Stimulated activated effector memory CD8-positive, alpha-beta T cell treated with anti-CD3 and anti-CD28 coated beads, Interleukin-12 subunit alpha, Interleukin-12 subunit beta, amount 100 ng/mL, for 72 hours (primary cell): ENCODE results near the gene SHISA5.

ENCODE experiments used
- ATAC-seq: fragments of 150-1000 bp; cut with Tn5 transposase; 2 replicates; pipeline ENCODE4 v1.10.0; 2021
- DNase-seq, 2 donors: peaks; one replicate each; pipeline ENCODE4 v3.0.0; 2021 to 2022; ENCODE audit warnings: low spot score in 2 of 2
- H3K27ac Mint-ChIP-seq: one replicate; pipeline ENCODE4 v1.8.0; 2022; ENCODE audit warnings: mild to moderate bottlenecking, mixed read lengths
- H3K36me3 Mint-ChIP-seq: one replicate; pipeline ENCODE4 v1.8.0; 2022; ENCODE audit warnings: mild to moderate bottlenecking, mixed read lengths
- H3K4me1 Mint-ChIP-seq: one replicate; pipeline ENCODE4 v1.8.0; 2022; ENCODE audit warnings: mixed read lengths
- H3K4me3 Mint-ChIP-seq: one replicate; pipeline ENCODE4 v1.8.0; 2022; ENCODE audit warnings: mild to moderate bottlenecking, mixed read lengths
- H3K9me3 Mint-ChIP-seq: one replicate; pipeline ENCODE4 v1.8.0; 2022; ENCODE audit warnings: mixed read lengths

Gene SHISA5

GRCh38 chr3:48426944-48427629 lies 76.9 kb downstream of the SHISA5 start:
- Mint-ChIP-seq H3K27ac (no peak overlapping the region), H3K4me3 (no peak overlapping the region), H3K36me3 (peaks cover 5% of the 10 kb centered on the region), H3K9me3 (no peaks in the 10 kb centered on the region), H3K4me1 (peaks cover 15% of the 10 kb centered on the region)
- no peak for ATAC-seq
- no peak for DNase-seq

DNA sequence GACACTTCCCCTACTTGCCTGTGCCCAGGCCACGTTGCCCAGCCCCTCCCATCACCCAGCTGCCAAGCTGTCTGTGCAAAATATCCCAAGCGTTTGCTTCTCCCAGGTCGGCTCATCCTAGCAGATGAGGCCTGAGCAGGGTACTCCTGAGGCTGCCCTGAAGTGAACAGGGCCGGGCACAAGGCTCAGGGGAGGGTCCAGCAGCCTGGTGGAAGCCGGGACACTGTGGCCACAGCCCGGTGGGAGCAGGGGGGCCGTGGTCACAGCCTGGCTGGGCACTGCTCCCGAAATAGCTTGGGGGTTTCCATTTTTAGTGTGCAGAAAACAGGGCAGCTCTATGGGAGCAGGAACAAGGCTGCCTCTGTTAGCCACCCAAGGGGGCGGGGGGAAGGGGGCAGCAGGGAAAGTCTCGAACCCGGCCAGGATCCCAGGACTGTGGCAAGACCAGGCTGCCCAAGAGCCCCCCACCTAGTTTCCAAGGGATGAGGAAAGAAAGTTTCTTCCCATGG lies 77.5 kb downstream of the SHISA5 start:
- H3K4me3 Mint-ChIP-seq: no peak overlapping the region
- no peak overlapping the region for H3K27ac Mint-ChIP-seq
- H3K4me1 Mint-ChIP-seq: peaks cover 15% of the 10 kb centered on the region
- peaks cover 5% of the 10 kb centered on the region for H3K36me3 Mint-ChIP-seq
- ATAC-seq (no peak), DNase-seq (no peak)
- H3K9me3 Mint-ChIP-seq: no peaks in the 10 kb centered on the region

DNA sequence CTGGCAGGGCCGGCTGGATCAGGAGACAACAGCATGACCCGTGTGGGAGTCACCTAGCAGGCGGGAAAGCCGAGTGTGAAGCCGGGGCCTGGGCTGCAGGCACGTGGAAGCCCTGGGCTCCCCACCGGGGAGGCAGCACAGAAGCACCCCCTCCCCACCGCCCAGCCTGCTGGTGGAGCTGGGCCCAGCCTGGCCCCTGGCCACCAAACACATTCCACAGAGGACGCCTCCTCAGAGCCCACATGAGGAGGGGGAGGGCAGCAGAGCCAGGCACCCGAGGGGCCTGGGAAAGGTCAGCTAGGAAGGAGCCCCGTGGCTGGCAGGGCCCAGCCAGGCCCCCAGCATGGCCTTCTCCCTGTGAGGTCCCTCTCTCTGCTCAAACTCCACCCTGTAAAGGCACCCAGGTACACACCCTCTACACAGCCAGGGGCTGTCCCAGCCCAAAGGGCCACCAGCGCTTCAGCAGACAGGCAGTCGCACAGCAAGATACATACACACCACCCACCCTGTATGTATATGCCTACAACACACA lies 78.6 kb downstream of the SHISA5 start:
- Mint-ChIP-seq H3K36me3 (no peaks in the 10 kb centered on the region), H3K27ac (no peak overlapping the region), H3K4me3 (no peak overlapping the region), H3K9me3 (no peaks in the 10 kb centered on the region), H3K4me1 (peaks cover 7% of the 10 kb centered on the region)
- DNase-seq (no peak), ATAC-seq (no peak)

DNA sequence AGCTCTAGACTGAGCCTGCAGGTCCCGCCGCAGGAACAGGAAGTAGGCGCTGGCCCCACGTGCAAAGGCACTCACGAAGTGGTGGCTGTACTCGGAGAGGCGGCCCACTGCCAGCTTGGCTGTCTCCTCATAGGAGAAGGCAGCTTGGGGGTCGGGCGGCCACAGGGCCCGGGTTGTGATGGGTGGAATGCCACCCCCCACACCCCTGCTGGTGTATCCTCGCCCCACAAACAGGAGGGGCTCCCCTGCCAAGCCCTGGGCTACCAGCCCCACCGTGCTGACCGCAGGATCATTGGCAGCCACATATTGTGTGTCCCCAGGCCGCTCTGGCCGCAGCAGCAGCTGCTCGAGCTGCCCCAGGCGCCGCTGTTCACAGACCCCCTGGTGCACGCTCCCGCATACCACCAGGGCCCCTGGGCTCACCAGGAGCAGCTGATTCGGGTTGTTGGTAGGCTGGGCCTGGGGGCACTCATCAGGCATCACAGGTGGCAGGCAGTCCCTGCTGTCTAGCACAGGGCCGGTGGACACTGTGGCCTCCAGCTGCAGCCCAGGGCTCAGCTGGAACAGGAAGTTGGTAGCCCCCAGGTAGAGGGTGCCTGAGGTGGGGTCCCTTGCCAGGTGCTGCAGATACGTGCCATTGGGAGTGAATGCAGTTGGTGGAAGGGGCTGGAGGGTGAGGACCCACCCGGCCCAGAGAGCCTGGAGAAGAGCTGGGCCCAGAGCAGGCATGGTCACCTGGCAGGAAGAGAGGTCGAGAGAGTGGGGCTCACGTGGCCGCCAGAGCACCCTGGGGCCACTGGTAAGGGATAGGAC lies 79.9 kb downstream of the SHISA5 start:
- DNase-seq: no peak
- Mint-ChIP-seq H3K9me3 (no peaks in the 10 kb centered on the region), H3K27ac (no peak overlapping the region), H3K4me3 (no peak overlapping the region), H3K4me1 (no peaks in the 10 kb centered on the region), H3K36me3 (no peaks in the 10 kb centered on the region)
- no peak for ATAC-seq

GRCh38 chr3:48423241-48423882 lies 80.6 kb downstream of the SHISA5 start:
- H3K27ac Mint-ChIP-seq: no peak overlapping the region
- no peaks in the 10 kb centered on the region for H3K36me3 Mint-ChIP-seq
- H3K4me1 Mint-ChIP-seq: no peaks in the 10 kb centered on the region
- ATAC-seq (no peak), DNase-seq (no peak)
- H3K4me3 Mint-ChIP-seq: no peak overlapping the region
- no peaks in the 10 kb centered on the region for H3K9me3 Mint-ChIP-seq

- no peaks in the 10 kb centered on the region for H3K4me1 Mint-ChIP-seq
- no peak overlapping the region for H3K27ac Mint-ChIP-seq
- no peaks in the 10 kb centered on the region for H3K9me3 Mint-ChIP-seq
- DNase-seq (no peak), ATAC-seq (no peak)
- H3K4me3 Mint-ChIP-seq: no peak overlapping the region
- no peaks in the 10 kb centered on the region for H3K36me3 Mint-ChIP-seq
These were observed 81.3 kb downstream of the SHISA5 start for GRCh38 chr3:48422681-48423080.

GRCh38 chr3:48422272-48422671 lies 81.7 kb downstream of the SHISA5 start:
- no peaks in the 10 kb centered on the region for H3K9me3 Mint-ChIP-seq
- no peak overlapping the region for H3K4me3 Mint-ChIP-seq
- no peak for ATAC-seq
- no peak for DNase-seq
- H3K27ac Mint-ChIP-seq: no peak overlapping the region
- no peaks in the 10 kb centered on the region for H3K36me3 Mint-ChIP-seq
- no peaks in the 10 kb centered on the region for H3K4me1 Mint-ChIP-seq

- Mint-ChIP-seq H3K4me3 (no peak overlapping the region), H3K4me1 (no peaks in the 10 kb centered on the region), H3K27ac (no peak overlapping the region), H3K36me3 (no peaks in the 10 kb centered on the region), H3K9me3 (no peaks in the 10 kb centered on the region)
- DNase-seq: no peak
- no peak for ATAC-seq
These were observed 83.4 kb downstream of the SHISA5 start for GRCh38 chr3:48420561-48420960.

DNA sequence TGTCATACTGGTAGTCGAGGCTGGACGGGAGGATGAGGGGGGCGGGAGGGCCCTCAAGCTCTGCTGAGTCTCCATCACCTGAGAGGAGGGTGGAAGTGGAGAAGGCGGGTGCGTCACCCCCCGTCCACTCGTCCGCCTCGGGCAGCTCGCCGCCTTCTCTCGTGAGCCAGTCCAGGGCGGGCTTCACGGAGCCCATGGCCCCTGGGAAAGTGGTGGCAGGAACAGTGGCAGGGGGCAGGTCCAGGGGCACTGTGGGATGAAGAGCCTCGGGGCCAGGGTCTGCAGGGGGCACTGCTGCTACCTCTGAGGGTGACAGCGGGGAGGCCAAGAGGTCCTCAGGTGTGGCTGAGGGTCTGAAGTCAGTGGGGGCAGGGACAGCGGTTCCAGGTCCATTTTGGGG lies 84.4 kb downstream of the SHISA5 start:
- Mint-ChIP-seq H3K4me3 (no peak overlapping the region), H3K27ac (no peak overlapping the region), H3K4me1 (no peaks in the 10 kb centered on the region), H3K36me3 (no peaks in the 10 kb centered on the region), H3K9me3 (no peaks in the 10 kb centered on the region)
- DNase-seq: no peak
- ATAC-seq: no peak

DNA sequence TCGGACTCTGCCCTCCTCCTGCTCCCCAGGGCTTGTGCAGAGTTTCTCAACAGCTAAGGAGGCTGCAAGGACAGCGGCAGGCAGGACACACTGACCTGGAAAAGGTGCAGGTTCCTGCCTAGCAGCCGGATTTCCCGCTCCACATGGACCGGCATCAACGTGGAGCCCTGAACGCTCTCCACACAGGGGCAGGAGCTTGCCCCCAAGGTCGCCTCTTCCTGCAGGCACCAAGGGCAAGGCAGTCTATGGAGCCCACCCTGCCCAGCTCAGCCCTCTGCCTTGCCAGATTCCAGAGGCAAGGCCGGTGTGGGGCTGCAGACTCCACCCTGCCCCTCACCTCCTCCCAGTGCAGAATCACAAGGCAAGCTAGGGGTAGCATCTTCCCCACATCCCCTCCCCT lies 84.8 kb downstream of the SHISA5 start:
- H3K9me3 Mint-ChIP-seq: no peaks in the 10 kb centered on the region
- no peak overlapping the region for H3K4me3 Mint-ChIP-seq
- DNase-seq (no peak), ATAC-seq (no peak)
- H3K27ac Mint-ChIP-seq: no peak overlapping the region
- H3K4me1 Mint-ChIP-seq: no peaks in the 10 kb centered on the region
- no peaks in the 10 kb centered on the region for H3K36me3 Mint-ChIP-seq

- Mint-ChIP-seq H3K4me3 (no peak overlapping the region), H3K9me3 (no peaks in the 10 kb centered on the region), H3K27ac (no peak overlapping the region), H3K4me1 (no peaks in the 10 kb centered on the region), H3K36me3 (no peaks in the 10 kb centered on the region)
- DNase-seq (no peak), ATAC-seq (no peak)
These were observed 85.3 kb downstream of the SHISA5 start for GRCh38 chr3:48418651-48419050.

GRCh38 chr3:48418140-48418539 lies 85.8 kb downstream of the SHISA5 start:
- DNase-seq (no peak), ATAC-seq (no peak)
- H3K4me1 Mint-ChIP-seq: no peaks in the 10 kb centered on the region
- H3K36me3 Mint-ChIP-seq: no peaks in the 10 kb centered on the region
- H3K27ac Mint-ChIP-seq: no peak overlapping the region
- no peak overlapping the region for H3K4me3 Mint-ChIP-seq
- no peaks in the 10 kb centered on the region for H3K9me3 Mint-ChIP-seq
